Activated T-helper 17 cell treated with anti-CD3 and anti-CD28 coated beads, Interleukin-2, amount 50 U/mL, for 72 hours (primary cell): ENCODE results near the gene HOXB13. TPM values are rescaled to one million over a fixed set of nuclear protein-coding genes. Genes with fewer than 3 reads are reported as not detected.
A peak's percentile ranks its signal among the peaks of the same experiment; 100 is the strongest.
"Not testable (repeated sequence)": the region's sequence is repeated elsewhere in the genome, so short reads cannot be mapped to it uniquely, and the experiment has no call there.

ENCODE experiments used
- ATAC-seq: fragments of 150-1000 bp; cut with Tn5 transposase; replicated peaks from 2 replicates; pipeline ENCODE4 v1.10.0; 2021; ENCODE audit warnings: mild to moderate bottlenecking, moderate library complexity
- H3K27ac Mint-ChIP-seq: one replicate; pipeline ENCODE4 v1.8.0; 2022; ENCODE audit warnings: mixed read lengths
- H3K27me3 Mint-ChIP-seq: one replicate; pipeline ENCODE4 v1.8.0; 2022; ENCODE audit warnings: mixed read lengths
- H3K36me3 Mint-ChIP-seq: one replicate; pipeline ENCODE4 v1.8.0; 2022; ENCODE audit warnings: low read depth, mild to moderate bottlenecking, mixed read lengths
- H3K4me1 Mint-ChIP-seq: one replicate; pipeline ENCODE4 v1.8.0; 2022; ENCODE audit warnings: mixed read lengths
- H3K4me3 Mint-ChIP-seq: one replicate; pipeline ENCODE4 v1.8.0; 2022; ENCODE audit warnings: mild to moderate bottlenecking, mixed read lengths
- H3K9me3 Mint-ChIP-seq: one replicate; pipeline ENCODE4 v1.8.0; 2022; ENCODE audit warnings: mixed read lengths
- total RNA-seq, 2 donors: library from RNA; stranded (reverse); gene quantifications; one replicate each; pipeline ENCODE4 v1.2.3, GENCODE V29; 2022

HOXB13 gene
- total RNA-seq, 2 donors from 2014 or later = not detected

GRCh38 chr17:48717367-48718226, 11.0 kb downstream of the HOXB13 start:
- Mint-ChIP-seq H3K9me3 (no peaks in the 10 kb centered on the region), H3K36me3 (peaks cover 6% of the 10 kb centered on the region), H3K4me1 (peaks cover 4% of the 10 kb centered on the region), H3K27me3 (peaks cover 50% of the 10 kb centered on the region), H3K27ac (no peak overlapping the region), H3K4me3 (no peak overlapping the region)
- no peak for ATAC-seq

DNA sequence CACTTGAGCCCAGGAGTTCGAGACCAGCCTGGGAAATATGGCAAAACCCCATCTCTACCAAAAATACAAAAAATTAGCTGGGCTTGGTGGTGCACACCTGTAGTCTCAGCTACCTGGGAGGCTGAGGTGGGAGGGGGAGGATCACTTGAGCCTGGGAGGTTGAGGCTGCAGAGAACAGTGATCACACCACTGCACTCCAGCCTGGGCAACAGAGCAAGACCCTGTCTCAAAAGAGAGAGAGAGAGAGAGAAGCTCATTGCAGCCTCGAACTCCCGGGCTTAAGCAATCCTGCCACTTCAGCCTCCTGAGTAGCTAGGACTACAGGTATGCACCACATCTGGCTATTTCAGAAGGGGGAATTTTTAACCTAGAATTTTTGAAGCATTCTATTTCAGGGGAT, 12.0 kb downstream of the HOXB13 start:
- not testable (repeated sequence) for H3K4me1 Mint-ChIP-seq, H3K27ac Mint-ChIP-seq, ATAC-seq, H3K4me3 Mint-ChIP-seq, H3K9me3 Mint-ChIP-seq, H3K36me3 Mint-ChIP-seq
- peaks cover 48% of the 10 kb centered on the region for H3K27me3 Mint-ChIP-seq

DNA sequence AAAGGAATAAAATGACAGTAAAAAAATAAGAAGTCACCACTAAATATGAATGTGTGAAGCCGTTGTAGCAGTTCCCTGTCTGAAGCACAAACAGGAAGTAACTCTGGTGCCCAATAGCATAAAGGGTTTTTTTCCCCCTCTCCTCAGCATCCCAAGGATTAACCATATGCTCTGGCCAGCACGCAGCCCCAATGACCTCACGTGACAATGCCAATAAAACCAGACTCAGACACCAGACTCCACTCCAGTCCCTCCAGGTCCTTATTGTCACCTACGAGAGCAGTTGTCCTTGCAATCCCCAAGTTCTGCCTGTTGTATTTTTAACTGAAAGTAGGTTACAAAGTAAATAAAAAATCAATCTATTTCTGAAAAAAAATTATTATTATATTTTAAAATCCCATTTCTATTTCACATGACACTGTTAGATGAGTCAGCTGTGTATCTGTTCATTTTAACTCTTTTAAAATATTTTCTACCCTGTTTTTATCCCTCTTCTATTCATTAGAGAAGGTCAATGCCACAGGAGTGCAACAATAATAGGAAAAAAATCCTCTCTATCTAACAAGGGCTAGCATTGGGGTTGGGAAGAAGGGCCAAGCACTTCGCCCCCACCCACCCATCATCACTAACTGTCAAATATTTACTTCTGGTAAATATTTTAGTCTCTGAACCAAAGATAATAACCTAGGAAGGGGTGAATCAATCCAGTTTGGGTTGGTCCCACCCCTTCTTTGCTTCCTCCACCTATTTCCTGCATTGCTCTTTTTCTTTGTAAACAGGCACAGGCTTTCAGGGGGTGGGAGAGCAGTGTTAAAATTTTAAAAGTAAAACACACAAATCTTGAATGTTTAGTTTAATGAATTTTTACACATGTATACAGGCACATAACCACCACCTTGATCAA, 12.8 kb downstream of the HOXB13 start:
- Mint-ChIP-seq H3K9me3 (no peaks in the 10 kb centered on the region), H3K27ac (no peak overlapping the region), H3K4me1 (peaks cover 4% of the 10 kb centered on the region), H3K4me3 (no peak overlapping the region), H3K27me3 (peaks cover 48% of the 10 kb centered on the region), H3K36me3 (peaks cover 4% of the 10 kb centered on the region)
- no peak for ATAC-seq

GRCh38 chr17:48711128-48711527, 17.4 kb downstream of the HOXB13 start:
- H3K36me3 Mint-ChIP-seq = no peaks in the 10 kb centered on the region
- H3K4me3 Mint-ChIP-seq = no peak overlapping the region
- peaks cover 55% of the 10 kb centered on the region for H3K27me3 Mint-ChIP-seq
- no peaks in the 10 kb centered on the region for H3K9me3 Mint-ChIP-seq
- H3K4me1 Mint-ChIP-seq = no peaks in the 10 kb centered on the region
- no peak for ATAC-seq
- H3K27ac Mint-ChIP-seq = no peak overlapping the region

DNA sequence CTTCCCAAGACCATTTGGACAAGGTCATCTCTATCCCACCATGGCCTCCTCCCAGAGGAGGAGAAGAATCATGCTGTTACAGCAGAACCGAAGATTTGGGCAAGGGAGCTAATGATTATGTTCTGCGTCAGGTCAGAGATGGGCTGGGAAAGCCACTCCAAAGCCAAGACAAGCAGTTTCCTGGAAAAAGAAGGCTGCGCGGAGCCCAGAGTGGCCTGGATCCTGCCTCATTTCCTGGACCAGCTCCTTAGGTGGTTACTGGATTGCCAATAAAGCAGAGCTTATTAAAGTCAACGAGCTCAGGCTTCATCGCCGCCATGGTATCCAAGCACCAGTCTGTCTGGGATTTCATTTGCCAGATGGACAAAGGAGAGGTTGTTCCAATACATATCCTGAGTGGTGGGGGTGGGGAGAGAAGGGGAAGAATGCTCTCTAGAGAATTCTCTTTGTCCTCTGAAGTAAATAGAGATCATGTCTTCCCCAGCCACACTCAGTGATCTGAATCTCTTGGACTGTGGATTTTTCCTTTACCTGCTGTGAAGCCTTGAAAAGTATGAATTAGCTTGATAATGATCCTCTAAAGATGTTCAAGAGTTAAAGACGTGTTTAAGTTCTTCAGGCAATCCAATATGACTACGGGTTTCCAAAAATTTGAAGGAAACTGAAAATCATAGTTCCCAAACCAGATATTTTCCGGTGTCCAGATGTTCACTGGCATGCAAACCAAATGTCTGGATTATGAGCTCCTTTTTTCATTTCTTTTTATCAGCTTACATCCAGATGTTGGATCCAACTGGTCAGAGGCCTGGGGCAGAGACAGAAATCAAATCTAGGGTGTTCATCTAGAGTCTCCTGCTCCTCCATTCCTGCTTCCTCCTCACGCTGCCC, 23.9 kb downstream of the HOXB13 start:
- no peak for ATAC-seq
- Mint-ChIP-seq H3K27me3 (peaks cover 65% of the 10 kb centered on the region), H3K9me3 (no peaks in the 10 kb centered on the region), H3K4me1 (no peaks in the 10 kb centered on the region), H3K27ac (no peak overlapping the region), H3K4me3 (no peak overlapping the region), H3K36me3 (no peaks in the 10 kb centered on the region)

DNA sequence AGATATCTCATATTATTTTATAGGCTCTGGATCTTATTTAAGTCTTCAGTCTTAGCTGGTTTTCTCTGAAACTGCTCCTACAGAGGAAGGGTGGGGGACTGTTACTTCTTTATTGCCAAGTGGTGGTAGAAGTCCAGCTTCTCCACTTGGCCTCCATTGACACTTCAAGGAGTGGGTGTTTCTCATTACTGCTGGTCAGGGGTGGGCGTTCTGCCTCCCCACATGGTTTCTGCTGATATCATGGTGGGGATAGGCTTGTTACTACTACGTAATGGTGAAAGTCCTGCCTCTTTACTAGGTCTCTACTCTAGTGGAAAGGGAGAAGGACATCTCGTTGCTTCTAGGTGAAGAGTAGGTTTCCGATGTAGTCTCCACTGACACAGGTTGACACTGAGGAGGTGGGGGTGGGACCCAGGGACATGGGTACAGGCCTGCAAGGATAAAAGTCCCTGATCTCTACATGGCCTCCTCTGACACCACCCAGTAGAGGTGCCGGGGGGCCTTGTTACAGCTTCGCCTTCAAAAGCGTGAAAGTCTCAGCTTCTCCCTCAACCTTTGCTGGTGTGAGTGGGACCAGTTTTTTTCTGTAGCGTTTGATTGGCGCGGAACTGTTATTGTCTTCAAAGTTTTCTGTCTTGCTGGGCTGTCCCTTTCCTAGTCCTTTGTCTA, 26.6 kb downstream of the HOXB13 start:
- H3K27me3 Mint-ChIP-seq = peaks cover 54% of the 10 kb centered on the region
- ATAC-seq = no peak
- no peaks in the 10 kb centered on the region for H3K4me1 Mint-ChIP-seq
- H3K27ac Mint-ChIP-seq = no peak overlapping the region
- no peak overlapping the region for H3K4me3 Mint-ChIP-seq
- H3K9me3 Mint-ChIP-seq = no peaks in the 10 kb centered on the region
- no peaks in the 10 kb centered on the region for H3K36me3 Mint-ChIP-seq

GRCh38 chr17:48693178-48693577, 35.4 kb downstream of the HOXB13 start:
- no peaks in the 10 kb centered on the region for H3K36me3 Mint-ChIP-seq
- H3K4me1 Mint-ChIP-seq = no peaks in the 10 kb centered on the region
- peaks cover 30% of the 10 kb centered on the region for H3K27me3 Mint-ChIP-seq
- H3K27ac Mint-ChIP-seq = no peak overlapping the region
- H3K4me3 Mint-ChIP-seq = no peak overlapping the region
- ATAC-seq = no peak
- no peaks in the 10 kb centered on the region for H3K9me3 Mint-ChIP-seq

DNA sequence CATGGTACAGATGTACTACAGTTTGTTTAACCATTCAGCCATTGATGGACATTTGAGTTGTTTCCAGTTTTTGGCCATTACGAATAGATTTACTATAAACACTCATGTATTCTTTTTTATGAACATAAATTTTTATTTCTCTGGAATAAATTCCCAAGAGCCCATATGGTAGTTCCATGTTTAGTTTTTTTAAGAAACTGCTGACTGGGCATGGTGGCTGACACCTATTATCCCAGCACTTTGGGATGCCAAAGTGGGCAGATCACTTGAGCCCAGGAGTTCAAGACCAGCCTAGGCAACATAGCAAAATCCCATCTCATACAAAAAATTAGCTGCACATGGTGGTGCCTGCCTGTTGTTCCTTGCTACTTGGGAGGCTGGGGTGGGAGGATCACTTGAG, 36.5 kb downstream of the HOXB13 start:
- Mint-ChIP-seq H3K9me3 (no peaks in the 10 kb centered on the region), H3K4me1 (no peaks in the 10 kb centered on the region), H3K27ac (no peak overlapping the region), H3K36me3 (no peaks in the 10 kb centered on the region), H3K27me3 (peaks cover 23% of the 10 kb centered on the region), H3K4me3 (no peak overlapping the region)
- no peak for ATAC-seq

DNA sequence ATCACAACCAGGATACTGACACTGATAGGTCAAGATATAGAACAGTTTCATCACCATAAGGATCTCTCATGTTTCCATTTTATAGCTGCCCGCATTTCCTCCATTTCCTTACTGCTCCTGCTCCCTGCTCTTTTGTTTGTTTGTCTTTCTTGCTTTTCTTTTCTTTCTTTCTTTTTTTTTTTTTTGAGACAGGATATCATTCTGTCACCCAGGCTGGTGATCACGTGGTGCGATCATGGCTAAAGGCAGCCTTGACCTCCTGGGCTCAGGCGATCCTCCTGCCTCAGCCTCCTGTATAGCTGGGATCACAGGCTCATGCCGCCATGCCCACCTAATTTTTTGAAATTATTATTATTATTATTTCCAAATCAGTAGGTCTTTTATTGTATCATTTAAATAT, 37.9 kb downstream of the HOXB13 start:
- H3K36me3 Mint-ChIP-seq = no peaks in the 10 kb centered on the region
- no peaks in the 10 kb centered on the region for H3K9me3 Mint-ChIP-seq
- no peak overlapping the region for H3K4me3 Mint-ChIP-seq
- H3K27ac Mint-ChIP-seq = no peak overlapping the region
- H3K27me3 Mint-ChIP-seq = peaks cover 16% of the 10 kb centered on the region
- no peaks in the 10 kb centered on the region for H3K4me1 Mint-ChIP-seq
- no peak for ATAC-seq

DNA sequence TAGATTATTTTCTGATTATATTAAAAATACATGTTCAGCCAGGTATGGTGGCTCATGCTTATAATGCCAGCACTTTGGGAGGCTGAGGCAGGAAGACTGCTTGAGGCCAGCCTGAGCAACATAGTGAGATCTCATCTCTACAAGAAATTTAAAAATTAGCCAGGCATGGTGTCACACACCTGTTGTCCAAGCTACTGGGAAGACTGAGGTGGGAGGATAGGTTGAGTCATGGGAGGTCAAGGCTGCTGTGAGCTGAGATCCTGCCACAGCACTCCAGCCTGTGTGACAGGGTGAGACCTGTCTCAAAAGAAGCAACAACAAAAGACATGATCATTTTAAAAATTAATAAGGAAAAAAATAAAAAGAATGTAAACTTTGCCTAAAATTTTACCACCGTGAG, 46.9 kb downstream of the HOXB13 start:
- no peak overlapping the region for H3K4me3 Mint-ChIP-seq
- no peaks in the 10 kb centered on the region for H3K36me3 Mint-ChIP-seq
- H3K4me1 Mint-ChIP-seq = no peaks in the 10 kb centered on the region
- H3K27me3 Mint-ChIP-seq = peaks cover 36% of the 10 kb centered on the region
- no peak overlapping the region for H3K27ac Mint-ChIP-seq
- no peaks in the 10 kb centered on the region for H3K9me3 Mint-ChIP-seq
- no peak for ATAC-seq

- H3K27me3 Mint-ChIP-seq = peaks cover 33% of the 10 kb centered on the region
- H3K9me3 Mint-ChIP-seq = no peaks in the 10 kb centered on the region
- ATAC-seq = no peak
- no peak overlapping the region for H3K4me3 Mint-ChIP-seq
- H3K4me1 Mint-ChIP-seq = no peaks in the 10 kb centered on the region
- H3K27ac Mint-ChIP-seq = no peak overlapping the region
- H3K36me3 Mint-ChIP-seq = no peaks in the 10 kb centered on the region
These were observed 49.0 kb downstream of the HOXB13 start for GRCh38 chr17:48679385-48680096.

- Mint-ChIP-seq H3K4me3 (no peak overlapping the region), H3K27me3 (peaks cover 33% of the 10 kb centered on the region), H3K9me3 (no peaks in the 10 kb centered on the region), H3K4me1 (no peaks in the 10 kb centered on the region), H3K27ac (no peak overlapping the region), H3K36me3 (no peaks in the 10 kb centered on the region)
- peak; percentile 82 for ATAC-seq
These were observed 50.2 kb downstream of the HOXB13 start for GRCh38 chr17:48678141-48678971.
